Vagina (tissue), 2 donors: ENCODE measurements around the gene GJB4.

ENCODE experiments used
- POLR2A ChIP-seq, 2 donors: fragments of 450-650 bp; IDR thresholded peaks; one replicate each; pipeline ENCODE4 v1.6.1; 2017; ENCODE audit warnings: antibody characterized with exemption in 2 of 2, mild to moderate bottlenecking in 2 of 2, moderate library complexity in 2 of 2
- TF ChIP-seq, protein P1 (sequence below), 3 experiments: fragments of 450-650 bp in 2 of 3; fragments of 200-600 bp in 1 of 3; sonication (generic) in 1 of 3; IDR thresholded peaks; one replicate each; pipeline ENCODE4 v1.5.1; 2017 to 2019; ENCODE audit warnings: antibody characterized with exemption in 3 of 3, mild to moderate bottlenecking in 2 of 3, moderate library complexity in 2 of 3

- no peak for TF ChIP-seq POLR2A (IDR thresholded peaks at IDR 0.05)
- TF ChIP-seq, protein P1, sequence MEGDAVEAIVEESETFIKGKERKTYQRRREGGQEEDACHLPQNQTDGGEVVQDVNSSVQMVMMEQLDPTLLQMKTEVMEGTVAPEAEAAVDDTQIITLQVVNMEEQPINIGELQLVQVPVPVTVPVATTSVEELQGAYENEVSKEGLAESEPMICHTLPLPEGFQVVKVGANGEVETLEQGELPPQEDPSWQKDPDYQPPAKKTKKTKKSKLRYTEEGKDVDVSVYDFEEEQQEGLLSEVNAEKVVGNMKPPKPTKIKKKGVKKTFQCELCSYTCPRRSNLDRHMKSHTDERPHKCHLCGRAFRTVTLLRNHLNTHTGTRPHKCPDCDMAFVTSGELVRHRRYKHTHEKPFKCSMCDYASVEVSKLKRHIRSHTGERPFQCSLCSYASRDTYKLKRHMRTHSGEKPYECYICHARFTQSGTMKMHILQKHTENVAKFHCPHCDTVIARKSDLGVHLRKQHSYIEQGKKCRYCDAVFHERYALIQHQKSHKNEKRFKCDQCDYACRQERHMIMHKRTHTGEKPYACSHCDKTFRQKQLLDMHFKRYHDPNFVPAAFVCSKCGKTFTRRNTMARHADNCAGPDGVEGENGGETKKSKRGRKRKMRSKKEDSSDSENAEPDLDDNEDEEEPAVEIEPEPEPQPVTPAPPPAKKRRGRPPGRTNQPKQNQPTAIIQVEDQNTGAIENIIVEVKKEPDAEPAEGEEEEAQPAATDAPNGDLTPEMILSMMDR (IDR thresholded peaks at IDR 0.05), result no peak
Measured at GRCh38 chr1:34779526-34779925, 20.0 kb downstream of the GJB4 start.
